SKM-1 treated with dmso at 0.1 percent for 144 hours (cell line): Measurements from ENCODE around the gene MKKS.
A peak's percentile ranks its signal among the peaks of the same experiment; 100 is the strongest.
"Not testable (repeated sequence)": the region's sequence is repeated elsewhere in the genome, so short reads cannot be mapped to it uniquely, and the experiment has no call there.

ENCODE experiments used
- DNase-seq: peaks from one replicate; lab custom pipeline; 2025; ENCODE audit not compliant: unreplicated experiment; lab: John Stamatoyannopoulos, UW

The MKKS gene

GRCh38 chr20:10449270-10449669 is 15.2 kb upstream of the MKKS start:
- DNase-seq = no peak

- DNase-seq = no peak
Measured at GRCh38 chr20:10448270-10449156, 14.5 kb upstream of the MKKS start.

GRCh38 chr20:10447028-10447427 is 13.0 kb upstream of the MKKS start:
- DNase-seq = no peak

GRCh38 chr20:10445758-10446157 is 11.7 kb upstream of the MKKS start:
- DNase-seq = no peak

- no peak for DNase-seq
Measured at GRCh38 chr20:10443936-10444335, 9.9 kb upstream of the MKKS start.

GRCh38 chr20:10438217-10438616 is 4.2 kb upstream of the MKKS start:
- no peak for DNase-seq

GRCh38 chr20:10436053-10436699 is 2.2 kb upstream of the MKKS start:
- no peak for DNase-seq

- peak; percentile 71 for DNase-seq
Measured at GRCh38 chr20:10434832-10435812, 1.1 kb upstream of the MKKS start, which contains the start of gene SLX4IP. Gene SLX4IP, plus strand, starts transcription at chr20:10435305. Its CDS starts 22,900 bp downstream, at chr20:10458205.

- peak; percentile 85 for DNase-seq
Measured at GRCh38 chr20:10434467-10434831, 427 bp upstream of the MKKS start.

- no peak for DNase-seq
Measured at GRCh38 chr20:10433014-10433622, 904 bp downstream of the MKKS start.

GRCh38 chr20:10432079-10432478 is 1.9 kb downstream of the MKKS start:
- no peak for DNase-seq

GRCh38 chr20:10430704-10431103 is 3.3 kb downstream of the MKKS start:
- DNase-seq = no peak

GRCh38 chr20:10430000-10430466 is 4.0 kb downstream of the MKKS start:
- DNase-seq = no peak

GRCh38 chr20:10429443-10429981 is 4.5 kb downstream of the MKKS start:
- DNase-seq = no peak

GRCh38 chr20:10428008-10428407 is 6.0 kb downstream of the MKKS start:
- DNase-seq = no peak

- DNase-seq = no peak
Measured at GRCh38 chr20:10427060-10427692, 6.8 kb downstream of the MKKS start.

- no peak for DNase-seq
Measured at GRCh38 chr20:10423735-10424134, 10.3 kb downstream of the MKKS start.

- DNase-seq = no peak
Measured at GRCh38 chr20:10419550-10420133, 14.4 kb downstream of the MKKS start.

- not testable (repeated sequence) for DNase-seq
Measured at GRCh38 chr20:10417218-10417617, 16.8 kb downstream of the MKKS start.
